Measurements from ENCODE around the gene CLDN11. TPM values are rescaled to one million over a fixed set of nuclear protein-coding genes. Genes with fewer than 3 reads are reported as not detected.
A peak's percentile ranks its signal among the peaks of the same experiment; 100 is the strongest.

The CLDN11 gene
- total RNA-seq (2022) (5.1 and 8.7 TPM in 2 replicates), Bru-seq, nascent RNA (percentile 58 among the genes with signal in this experiment), BruChase-seq, experiment 1, labeled RNA remaining after a 6-hour chase (percentile 74 among the genes with signal in this experiment), BruChase-seq, experiment 2, labeled RNA remaining after a 2-hour chase (percentile 82 among the genes with signal in this experiment)
- long read RNA-seq, partial matches to known transcripts = 0 of 1 reads
- long read RNA-seq, other reads (novel, unspliced or antisense) = 0 of 1 reads

DNA sequence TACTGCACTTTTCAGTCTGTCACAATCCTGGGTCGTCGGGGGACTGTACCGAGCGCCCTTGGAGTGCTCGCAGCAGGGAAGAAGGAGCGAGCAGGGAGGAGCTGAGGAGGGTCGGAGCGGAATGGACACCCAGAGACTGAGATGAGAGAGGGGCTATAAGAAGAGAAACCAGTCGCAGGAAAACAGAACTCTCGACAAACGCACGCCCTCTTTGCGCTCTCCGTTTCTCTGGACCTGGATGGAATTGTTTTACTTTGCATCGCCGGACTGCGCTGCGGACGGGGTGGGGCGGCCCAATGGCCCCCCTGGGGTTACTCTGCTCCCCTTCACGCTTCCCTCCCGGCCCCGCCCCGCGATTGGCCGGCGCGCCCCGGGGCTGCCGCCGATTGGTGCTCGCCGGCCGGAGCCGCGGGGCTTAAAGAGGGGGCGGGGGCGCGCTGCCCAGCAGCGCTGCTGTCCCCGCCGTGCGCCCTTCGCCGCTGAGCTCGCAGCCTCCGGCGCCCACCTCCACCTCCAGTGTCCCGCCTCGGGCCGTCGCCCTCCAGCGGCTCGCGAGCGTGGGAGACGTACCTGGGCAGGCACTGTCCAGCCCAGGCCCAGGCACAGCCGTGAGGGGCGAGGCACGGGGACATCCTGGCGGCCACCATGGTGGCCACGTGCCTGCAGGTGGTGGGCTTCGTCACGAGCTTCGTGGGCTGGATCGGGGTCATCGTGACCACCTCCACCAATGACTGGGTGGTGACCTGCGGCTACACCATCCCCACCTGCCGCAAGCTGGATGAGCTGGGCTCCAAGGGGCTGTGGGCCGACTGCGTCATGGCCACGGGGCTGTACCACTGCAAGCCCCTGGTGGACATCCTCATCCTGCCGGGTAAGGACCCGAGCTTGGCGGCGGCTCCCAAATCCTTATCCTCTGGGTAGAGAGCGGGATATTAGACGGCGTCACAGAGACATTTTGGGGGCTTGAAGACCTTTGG is at the start of gene CLDN11:
Gene CLDN11 (plus strand): TSS at position 447 of the 977 bp plus-strand sequence. CDS start 199 bp downstream, at position 646.
- Mint-ChIP-seq H3K27ac (ENCODE audit: unreplicated experiment) (peak within 1 kb of the TSS; percentile 38), H3K36me3 (ENCODE audit: insufficient read depth, unreplicated experiment) (peaks cover 11% of the 10 kb centered on the region), H3K4me1 (ENCODE audit: low read depth, unreplicated experiment) (peaks cover 8% of the 10 kb centered on the region), H3K27me3 (ENCODE audit: unreplicated experiment) (no peaks in the 10 kb centered on the region), H3K9me3 (ENCODE audit: low read depth, unreplicated experiment) (no peaks in the 10 kb centered on the region), H3K4me3 (ENCODE audit: low read depth, unreplicated experiment) (peak within 1 kb of the TSS; percentile 85)
- intact Hi-C loops (cut with micrococcal nuclease; ENCODE audit: unreplicated experiment) = loop anchor here (10.0 kb wide), 1 partner anchor 654 kb away; the partner anchor contains the start of genes ACTRT3 and TERC
- TF ChIP-seq, protein P1, sequence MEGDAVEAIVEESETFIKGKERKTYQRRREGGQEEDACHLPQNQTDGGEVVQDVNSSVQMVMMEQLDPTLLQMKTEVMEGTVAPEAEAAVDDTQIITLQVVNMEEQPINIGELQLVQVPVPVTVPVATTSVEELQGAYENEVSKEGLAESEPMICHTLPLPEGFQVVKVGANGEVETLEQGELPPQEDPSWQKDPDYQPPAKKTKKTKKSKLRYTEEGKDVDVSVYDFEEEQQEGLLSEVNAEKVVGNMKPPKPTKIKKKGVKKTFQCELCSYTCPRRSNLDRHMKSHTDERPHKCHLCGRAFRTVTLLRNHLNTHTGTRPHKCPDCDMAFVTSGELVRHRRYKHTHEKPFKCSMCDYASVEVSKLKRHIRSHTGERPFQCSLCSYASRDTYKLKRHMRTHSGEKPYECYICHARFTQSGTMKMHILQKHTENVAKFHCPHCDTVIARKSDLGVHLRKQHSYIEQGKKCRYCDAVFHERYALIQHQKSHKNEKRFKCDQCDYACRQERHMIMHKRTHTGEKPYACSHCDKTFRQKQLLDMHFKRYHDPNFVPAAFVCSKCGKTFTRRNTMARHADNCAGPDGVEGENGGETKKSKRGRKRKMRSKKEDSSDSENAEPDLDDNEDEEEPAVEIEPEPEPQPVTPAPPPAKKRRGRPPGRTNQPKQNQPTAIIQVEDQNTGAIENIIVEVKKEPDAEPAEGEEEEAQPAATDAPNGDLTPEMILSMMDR (IDR thresholded peaks at IDR 0.05; ENCODE audit: unreplicated experiment) = peak; percentile 16
- CTCF ChIA-PET = interaction anchor here (0.5 to 10.5 kb wide), 5 partner anchors 9 to 435 kb away, joined by 3 to 168 read pairs (median 4); no protein-coding TSS in a partner anchor
- peak; percentile 68 for DNase-seq
- no TSS peak for BruUV-seq (replicated peaks)

DNA sequence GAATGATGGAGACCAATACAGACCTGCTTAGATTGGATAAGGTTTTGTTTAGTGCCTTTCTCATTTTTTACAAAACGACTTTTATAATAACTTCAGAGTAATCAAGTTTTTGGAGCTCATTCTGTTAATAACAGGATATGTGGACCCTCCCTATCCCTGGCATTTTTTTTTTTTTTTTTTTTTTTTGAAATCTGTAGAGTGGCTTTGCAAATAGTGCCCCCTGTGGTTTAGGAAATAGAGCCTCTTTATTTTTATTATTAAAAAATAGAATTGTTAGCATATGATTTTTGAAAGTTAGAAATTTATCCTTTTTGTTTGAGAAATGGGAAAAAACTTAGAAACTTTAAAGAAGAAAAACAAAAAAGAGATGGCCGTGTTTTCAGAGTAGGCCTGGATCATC is 49.7 kb upstream of the CLDN11 start:
- Mint-ChIP-seq H3K27me3 (ENCODE audit: unreplicated experiment) (no peaks in the 10 kb centered on the region), H3K36me3 (ENCODE audit: insufficient read depth, unreplicated experiment) (peaks cover 98% of the 10 kb centered on the region), H3K4me1 (ENCODE audit: low read depth, unreplicated experiment) (peaks cover 58% of the 10 kb centered on the region), H3K27ac (ENCODE audit: unreplicated experiment) (no peak overlapping the region), H3K4me3 (ENCODE audit: low read depth, unreplicated experiment) (no peak overlapping the region), H3K9me3 (ENCODE audit: low read depth, unreplicated experiment) (no peaks in the 10 kb centered on the region)
- intact Hi-C loops (cut with micrococcal nuclease; ENCODE audit: unreplicated experiment) = loop anchor here (1.0 kb wide), 1 partner anchor 59 kb away; no protein-coding TSS in a partner anchor
- BruUV-seq (replicated peaks) = no TSS peak
- CTCF ChIA-PET = interaction anchor here (0.7 to 1.1 kb wide), 2 partner anchors 12 to 205 kb away, joined by 3 read pairs; partner anchors contain the start of gene SKIL
- no peak for DNase-seq
- TF ChIP-seq, protein P1 (IDR thresholded peaks at IDR 0.05; ENCODE audit: unreplicated experiment) = peak; percentile 44

DNA sequence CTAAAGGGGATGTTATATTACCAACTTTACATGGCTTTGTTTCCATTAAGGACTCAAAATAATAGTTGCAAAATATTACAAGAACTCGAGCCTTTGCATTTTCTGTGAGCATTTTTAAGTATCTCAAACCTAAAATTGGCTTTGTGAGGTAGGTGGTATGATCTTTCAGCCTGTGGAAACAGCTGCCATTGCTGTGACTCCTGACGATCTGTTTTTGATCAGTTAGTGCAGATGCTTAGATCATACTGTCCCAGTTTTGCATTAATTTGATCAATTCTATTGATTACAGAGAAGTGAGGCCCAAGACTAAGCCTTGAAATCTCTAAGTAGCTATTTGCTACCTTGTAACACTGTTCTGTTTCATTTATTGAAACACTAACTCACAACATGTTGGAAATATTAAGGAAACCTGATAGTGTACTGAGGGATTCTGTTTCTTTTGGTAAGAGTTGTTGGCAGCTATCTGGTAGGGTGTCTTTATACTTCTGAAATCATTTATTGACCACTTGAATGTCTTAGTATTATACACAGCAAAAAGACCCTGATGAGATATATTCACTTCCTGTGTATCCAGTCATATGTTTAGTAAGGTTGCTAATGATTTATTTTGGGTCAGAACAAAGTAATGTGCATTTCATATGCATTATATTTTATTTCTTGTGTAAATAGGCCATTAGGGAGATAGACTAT is 46.3 kb upstream of the CLDN11 start:
- Mint-ChIP-seq H3K27ac (ENCODE audit: unreplicated experiment) (peak overlapping the region; percentile 36), H3K36me3 (ENCODE audit: insufficient read depth, unreplicated experiment) (peaks cover 98% of the 10 kb centered on the region), H3K4me3 (ENCODE audit: low read depth, unreplicated experiment) (no peak overlapping the region), H3K4me1 (ENCODE audit: low read depth, unreplicated experiment) (peaks cover 34% of the 10 kb centered on the region), H3K27me3 (ENCODE audit: unreplicated experiment) (no peaks in the 10 kb centered on the region), H3K9me3 (ENCODE audit: low read depth, unreplicated experiment) (no peaks in the 10 kb centered on the region)
- DNase-seq = no peak
- CTCF ChIA-PET = interaction anchor here (0.7 to 0.9 kb wide), 2 partner anchors 20 to 419 kb away, joined by 3 to 4 read pairs; no protein-coding TSS in a partner anchor
- no TSS peak for BruUV-seq (replicated peaks)
- intact Hi-C loops (cut with micrococcal nuclease; ENCODE audit: unreplicated experiment) = no loop called here
- TF ChIP-seq, protein P1 (IDR thresholded peaks at IDR 0.05; ENCODE audit: unreplicated experiment) = no peak

DNA sequence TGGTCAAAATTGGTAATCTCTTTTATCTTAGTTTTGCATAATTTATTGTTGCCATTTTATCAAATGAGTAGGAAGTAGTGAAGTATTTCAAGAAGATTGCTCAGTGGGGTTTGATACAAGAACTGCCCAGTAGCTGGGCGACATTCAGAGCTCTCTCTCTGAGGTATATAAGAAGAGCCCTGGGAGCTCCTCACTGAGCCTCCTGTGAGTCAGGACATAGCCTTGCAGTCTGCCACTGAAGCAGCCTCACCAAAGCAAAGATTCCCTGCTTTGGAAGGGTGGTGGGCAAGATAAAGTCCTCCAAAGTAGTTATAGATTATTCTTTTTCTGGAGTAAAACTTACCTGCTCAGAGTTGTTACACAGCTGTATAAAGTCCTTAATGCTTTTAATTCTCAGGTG is 35.1 kb upstream of the CLDN11 start:
- DNase-seq = no peak
- no TSS peak for BruUV-seq (replicated peaks)
- Mint-ChIP-seq H3K4me3 (ENCODE audit: low read depth, unreplicated experiment) (no peak overlapping the region), H3K27me3 (ENCODE audit: unreplicated experiment) (no peaks in the 10 kb centered on the region), H3K27ac (ENCODE audit: unreplicated experiment) (peak overlapping the region; percentile 20), H3K9me3 (ENCODE audit: low read depth, unreplicated experiment) (no peaks in the 10 kb centered on the region), H3K36me3 (ENCODE audit: insufficient read depth, unreplicated experiment) (peaks cover 97% of the 10 kb centered on the region), H3K4me1 (ENCODE audit: low read depth, unreplicated experiment) (no peaks in the 10 kb centered on the region)
- CTCF ChIA-PET = no interaction called here
- intact Hi-C loops (cut with micrococcal nuclease; ENCODE audit: unreplicated experiment) = no loop called here
- TF ChIP-seq, protein P1 (IDR thresholded peaks at IDR 0.05; ENCODE audit: unreplicated experiment) = no peak

Measured in Calu3 (cell line).